Hepatocyte (in vitro differentiated cells): ENCODE results near the gene NUAK1. TPM values are rescaled to one million over a fixed set of nuclear protein-coding genes. Genes with fewer than 3 reads are reported as not detected.

Experiments used
- DNase-seq: peaks from one replicate; pipeline ENCODE4 v3.0.0-alpha.2; 2016; ENCODE audit warnings: low spot score
- H2AFZ ChIP-seq: fragments of 200-600 bp; sonication (generic); 2 replicates; pipeline ENCODE4 v1.6.0; 2016; ENCODE audit warnings: antibody characterized with exemption, mild to moderate bottlenecking
- H3K27ac ChIP-seq: fragments of 200-600 bp; sonication (generic); 2 replicates; pipeline ENCODE4 v1.5.1; 2016; ENCODE audit warnings: mild to moderate bottlenecking
- H3K27me3 ChIP-seq: fragments of 200-600 bp; sonication (generic); 2 replicates; pipeline ENCODE4 v1.6.1; 2016
- H3K36me3 ChIP-seq: fragments of 200-600 bp; sonication (generic); replicated peaks from 2 replicates; pipeline ENCODE4 v1.5.1; 2016; ENCODE audit warnings: low read depth; ENCODE audit not compliant: insufficient read depth
- H3K4me1 ChIP-seq: fragments of 200-600 bp; sonication (generic); 2 replicates; pipeline ENCODE4 v1.5.1; 2016; ENCODE audit warnings: mild to moderate bottlenecking, moderate library complexity; ENCODE audit not compliant: insufficient read depth
- H3K4me2 ChIP-seq: fragments of 200-600 bp; sonication (generic); 2 replicates; pipeline ENCODE4 v1.6.0; 2016
- H3K4me3 ChIP-seq: fragments of 200-600 bp; sonication (generic); 2 replicates; pipeline ENCODE4 v1.5.1; 2016; ENCODE audit warnings: mild to moderate bottlenecking
- H3K79me2 ChIP-seq: fragments of 200-600 bp; sonication (generic); 2 replicates; pipeline ENCODE4 v1.6.0; 2017; ENCODE audit warnings: mild to moderate bottlenecking
- H3K9me2 ChIP-seq: fragments of 200-600 bp; sonication (generic); replicated peaks from 2 replicates; pipeline ENCODE4 v1.6.0; 2017; ENCODE audit warnings: mild to moderate bottlenecking; ENCODE audit not compliant: insufficient read depth
- H3K9me3 ChIP-seq: fragments of 200-600 bp; sonication (generic); 2 replicates; pipeline ENCODE4 v1.5.1; 2016; ENCODE audit warnings: low read depth, mild to moderate bottlenecking
- H4K20me1 ChIP-seq: fragments of 200-600 bp; sonication (generic); 2 replicates; pipeline ENCODE4 v1.6.0; 2016; ENCODE audit warnings: mild to moderate bottlenecking; ENCODE audit not compliant: insufficient read depth, poor library complexity, severe bottlenecking
- EZH2 ChIP-seq: fragments of 200-600 bp; sonication (generic); IDR thresholded peaks from 2 replicates; pipeline ENCODE4 v1.6.1; 2016; ENCODE audit warnings: antibody characterized with exemption, mild to moderate bottlenecking, borderline replicate concordance
- EZH2phosphoT487 ChIP-seq: fragments of 200-600 bp; sonication (generic); IDR thresholded peaks from one replicate; pipeline ENCODE4 v1.6.1; 2018; ENCODE audit warnings: antibody characterized with exemption, mild to moderate bottlenecking, low read depth, moderate library complexity; ENCODE audit not compliant: unreplicated experiment, severe bottlenecking
- WGBS: methylation state at CpG from one replicate; pipeline ENCODE4 v1.1.6; 2016; ENCODE audit warnings: low lambda C conversion rate; ENCODE audit errors: missing lambda C conversion rate; 5-methylcytosine and 5-hydroxymethylcytosine counted together
- polyA plus RNA-seq: library from polyadenylated mRNA; unstranded; fragments of >200 nt; fragmentation: Nextera tagmentation; extraction: Ambion mirVana; gene quantifications from 2 replicates; pipeline ENCODE4 v1.2.1, GENCODE V29; 2016
- total RNA-seq: library from RNA; depleted of rRNA; stranded (reverse); fragments of >200 nt; gene quantifications from 2 replicates; pipeline ENCODE4 v1.2.3, GENCODE V29; 2014
- TF ChIP-seq, protein P1 (sequence below): fragments of 200-600 bp; sonication (generic); IDR thresholded peaks from 2 replicates; pipeline ENCODE4 v1.5.1; 2016; ENCODE audit warnings: antibody characterized with exemption, mild to moderate bottlenecking; ENCODE audit not compliant: poor library complexity

The NUAK1 gene
- total and polyA plus RNA-seq, 2 experiments from 2014 or later = 3.5 to 13.0 TPM

- TF ChIP-seq, protein P1, sequence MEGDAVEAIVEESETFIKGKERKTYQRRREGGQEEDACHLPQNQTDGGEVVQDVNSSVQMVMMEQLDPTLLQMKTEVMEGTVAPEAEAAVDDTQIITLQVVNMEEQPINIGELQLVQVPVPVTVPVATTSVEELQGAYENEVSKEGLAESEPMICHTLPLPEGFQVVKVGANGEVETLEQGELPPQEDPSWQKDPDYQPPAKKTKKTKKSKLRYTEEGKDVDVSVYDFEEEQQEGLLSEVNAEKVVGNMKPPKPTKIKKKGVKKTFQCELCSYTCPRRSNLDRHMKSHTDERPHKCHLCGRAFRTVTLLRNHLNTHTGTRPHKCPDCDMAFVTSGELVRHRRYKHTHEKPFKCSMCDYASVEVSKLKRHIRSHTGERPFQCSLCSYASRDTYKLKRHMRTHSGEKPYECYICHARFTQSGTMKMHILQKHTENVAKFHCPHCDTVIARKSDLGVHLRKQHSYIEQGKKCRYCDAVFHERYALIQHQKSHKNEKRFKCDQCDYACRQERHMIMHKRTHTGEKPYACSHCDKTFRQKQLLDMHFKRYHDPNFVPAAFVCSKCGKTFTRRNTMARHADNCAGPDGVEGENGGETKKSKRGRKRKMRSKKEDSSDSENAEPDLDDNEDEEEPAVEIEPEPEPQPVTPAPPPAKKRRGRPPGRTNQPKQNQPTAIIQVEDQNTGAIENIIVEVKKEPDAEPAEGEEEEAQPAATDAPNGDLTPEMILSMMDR = no peak
- no peak for TF ChIP-seq EZH2
- no peak for TF ChIP-seq EZH2phosphoT487
Observed at GRCh38 chr12:106066726-106067325, 71.9 kb downstream of the NUAK1 start.

GRCh38 chr12:106066051-106066705 is 72.6 kb downstream of the NUAK1 start:
- no peaks in the 10 kb centered on the region for H3K36me3 ChIP-seq
- H3K4me3 ChIP-seq = no peak overlapping the region
- no peak for TF ChIP-seq EZH2
- TF ChIP-seq, protein P1 = no peak
- TF ChIP-seq EZH2phosphoT487 = no peak
- no peak overlapping the region for H2AFZ ChIP-seq
- H3K9me2 ChIP-seq = no peaks in the 10 kb centered on the region
- H3K4me2 ChIP-seq = no peak overlapping the region
- DNase-seq = no peak
- H3K9me3 ChIP-seq = no peaks in the 10 kb centered on the region
- H3K4me1 ChIP-seq = no peaks in the 10 kb centered on the region
- H3K27ac ChIP-seq = no peak overlapping the region
- no peaks in the 10 kb centered on the region for H3K27me3 ChIP-seq
- WGBS = 78% methylated on average over 6 of the region's 6 CpGs
- H3K79me2 ChIP-seq = no peaks in the 10 kb centered on the region
- H4K20me1 ChIP-seq = no peaks in the 10 kb centered on the region

More at GRCh38 chr12:106066726-106067325, 71.9 kb downstream of the NUAK1 start:
- H3K27ac ChIP-seq = no peak overlapping the region
- no peaks in the 10 kb centered on the region for H3K9me2 ChIP-seq
- no peak overlapping the region for H3K4me3 ChIP-seq
- peaks cover 5% of the 10 kb centered on the region for H3K4me1 ChIP-seq
- no peaks in the 10 kb centered on the region for H3K9me3 ChIP-seq
- no peaks in the 10 kb centered on the region for H3K36me3 ChIP-seq
- no peak for DNase-seq
- no peaks in the 10 kb centered on the region for H4K20me1 ChIP-seq
- H3K4me2 ChIP-seq = no peak overlapping the region
- WGBS = 95% methylated on average over 21 of the region's 25 CpGs
- H3K79me2 ChIP-seq = no peaks in the 10 kb centered on the region
- no peaks in the 10 kb centered on the region for H3K27me3 ChIP-seq
- no peak overlapping the region for H2AFZ ChIP-seq

DNA sequence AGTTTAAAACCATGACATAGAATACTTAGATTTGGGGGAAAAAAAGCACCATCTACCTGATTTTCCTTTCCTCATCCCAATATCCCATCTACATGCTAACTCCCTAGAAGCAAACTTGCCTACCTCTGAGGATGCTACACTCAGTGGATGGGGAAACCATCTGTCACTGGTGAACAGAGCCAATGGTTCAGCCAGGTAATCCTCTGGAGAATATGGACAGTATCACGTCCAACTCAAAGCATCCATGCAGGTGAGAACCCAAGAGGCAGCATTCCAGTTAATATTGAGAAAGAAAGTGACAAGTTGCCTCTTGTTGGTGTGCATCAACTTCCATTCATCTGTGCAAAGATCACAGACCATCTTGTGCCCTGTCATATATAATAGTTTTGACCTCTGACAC is 73.2 kb downstream of the NUAK1 start:
- 87% methylated on average over 1 of the region's 1 CpG for WGBS
- H3K27me3 ChIP-seq = no peaks in the 10 kb centered on the region
- no peaks in the 10 kb centered on the region for H3K79me2 ChIP-seq
- H3K27ac ChIP-seq = no peak overlapping the region
- H4K20me1 ChIP-seq = no peaks in the 10 kb centered on the region
- no peak overlapping the region for H3K4me3 ChIP-seq
- no peak overlapping the region for H2AFZ ChIP-seq
- H3K9me2 ChIP-seq = no peaks in the 10 kb centered on the region
- H3K4me2 ChIP-seq = no peak overlapping the region
- DNase-seq = no peak
- H3K4me1 ChIP-seq = no peaks in the 10 kb centered on the region
- H3K36me3 ChIP-seq = no peaks in the 10 kb centered on the region
- no peak for TF ChIP-seq EZH2
- H3K9me3 ChIP-seq = no peaks in the 10 kb centered on the region

DNA sequence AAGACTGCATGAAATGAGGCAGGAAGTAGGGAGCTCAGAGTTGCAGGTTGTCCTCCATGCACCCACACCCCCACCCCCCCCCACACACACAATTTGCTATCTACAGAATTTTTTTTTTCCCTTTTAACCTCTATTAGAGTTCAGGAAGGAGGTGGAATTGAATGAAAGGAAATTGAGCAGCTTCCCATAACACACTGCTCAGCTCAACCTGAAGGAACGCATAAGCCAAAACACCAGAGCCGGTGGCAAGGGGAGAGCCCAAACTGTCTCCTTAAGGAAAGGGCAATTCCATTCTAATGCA is 74.1 kb downstream of the NUAK1 start:
- H3K9me2 ChIP-seq = no peaks in the 10 kb centered on the region
- no peaks in the 10 kb centered on the region for H3K9me3 ChIP-seq
- no peaks in the 10 kb centered on the region for H4K20me1 ChIP-seq
- H3K27ac ChIP-seq = no peak overlapping the region
- no peak overlapping the region for H2AFZ ChIP-seq
- TF ChIP-seq EZH2phosphoT487 = no peak
- no peak for TF ChIP-seq EZH2
- TF ChIP-seq, protein P1 = no peak
- no peaks in the 10 kb centered on the region for H3K4me1 ChIP-seq
- no peak overlapping the region for H3K4me2 ChIP-seq
- H3K27me3 ChIP-seq = no peaks in the 10 kb centered on the region
- DNase-seq = no peak
- no peaks in the 10 kb centered on the region for H3K36me3 ChIP-seq
- no peaks in the 10 kb centered on the region for H3K79me2 ChIP-seq
- no peak overlapping the region for H3K4me3 ChIP-seq
- WGBS = 98% methylated on average over 2 of the region's 2 CpGs
